CD4-positive, alpha-beta T cell treated with Interleukin-10 for 1 hour (primary cell): ENCODE data around the gene ENTHD1.

Experiments
- DNase-seq: peaks from one replicate; pipeline ENCODE4 v3.0.0-alpha.2; 2020

Gene ENTHD1

GRCh38 chr22:39893526-39893925, at the start of gene ENTHD1:
Gene ENTHD1 (minus strand): TSS chr22:39893760. CDS start chr22:39887748, 6,012 bp downstream.
- no peak for DNase-seq

GRCh38 chr22:39943337-39943736, 49.8 kb upstream of the ENTHD1 start:
- DNase-seq = no peak

- no peak for DNase-seq
Measured at GRCh38 chr22:39942439-39943230, 49.1 kb upstream of the ENTHD1 start.

DNA sequence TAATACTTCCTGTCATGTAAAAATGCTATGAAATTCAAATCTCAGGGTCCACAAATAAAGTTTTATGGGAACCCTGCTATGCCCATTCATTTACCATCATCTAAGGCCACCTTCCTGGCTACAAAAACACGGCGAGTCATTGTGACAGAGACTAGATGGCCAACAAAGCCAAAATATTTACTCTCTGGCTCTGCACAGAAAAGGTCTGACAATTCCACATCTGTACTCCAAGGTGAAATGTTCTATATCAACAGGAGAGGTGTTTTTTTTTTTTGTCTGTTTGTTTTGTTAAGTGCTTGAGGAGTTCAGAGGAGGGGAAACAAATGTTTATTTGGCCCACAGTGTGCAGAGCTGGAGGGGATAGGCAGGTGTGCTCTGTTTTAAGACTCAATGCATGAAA, 48.0 kb upstream of the ENTHD1 start:
- no peak for DNase-seq

GRCh38 chr22:39940757-39941305, 47.3 kb upstream of the ENTHD1 start:
- peak; percentile 74 for DNase-seq

DNA sequence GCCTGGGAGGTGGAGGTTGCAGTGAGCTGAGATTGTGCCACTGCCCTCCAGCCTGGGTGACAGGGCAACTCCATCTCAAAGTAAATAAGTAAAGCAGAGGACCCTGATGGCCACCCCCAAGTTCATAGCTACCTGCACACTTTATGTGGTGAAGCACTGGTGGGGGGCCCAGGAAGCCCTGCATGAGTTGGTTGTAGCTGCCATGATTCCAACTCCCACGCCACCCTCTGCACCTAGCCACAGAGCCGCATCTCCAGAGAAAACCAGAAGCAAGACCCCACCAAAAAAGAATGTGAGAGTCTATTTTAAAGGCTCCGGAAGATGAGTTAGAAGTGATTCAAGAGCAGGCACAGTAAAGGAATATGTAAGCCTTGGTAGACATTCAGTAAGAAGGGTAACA, 46.3 kb upstream of the ENTHD1 start:
- no peak for DNase-seq

GRCh38 chr22:39938509-39939111, 45.0 kb upstream of the ENTHD1 start:
- DNase-seq = no peak

GRCh38 chr22:39937906-39938305, 44.3 kb upstream of the ENTHD1 start:
- peak; percentile 46 for DNase-seq

- no peak for DNase-seq
Measured at GRCh38 chr22:39936523-39937145, 43.1 kb upstream of the ENTHD1 start.

DNA sequence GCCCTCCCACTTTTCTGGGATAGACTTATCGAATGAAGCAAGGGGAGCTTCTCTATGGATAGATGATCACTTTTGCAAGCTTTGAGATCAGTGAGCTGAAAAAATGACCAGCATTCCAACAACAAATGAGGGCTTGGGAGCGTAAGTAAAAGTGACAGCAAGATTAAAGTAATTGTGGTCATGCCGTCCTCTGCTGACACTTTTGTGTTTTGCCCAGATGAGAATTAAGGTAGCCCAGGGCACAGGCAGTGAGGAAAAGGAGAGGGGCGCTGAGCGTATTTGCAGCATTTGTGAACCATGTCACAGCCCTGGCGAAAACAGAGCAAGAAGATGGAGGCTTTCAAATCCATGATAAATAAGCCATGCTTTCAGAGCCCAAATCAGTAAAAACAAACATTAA, 42.1 kb upstream of the ENTHD1 start:
- no peak for DNase-seq

DNA sequence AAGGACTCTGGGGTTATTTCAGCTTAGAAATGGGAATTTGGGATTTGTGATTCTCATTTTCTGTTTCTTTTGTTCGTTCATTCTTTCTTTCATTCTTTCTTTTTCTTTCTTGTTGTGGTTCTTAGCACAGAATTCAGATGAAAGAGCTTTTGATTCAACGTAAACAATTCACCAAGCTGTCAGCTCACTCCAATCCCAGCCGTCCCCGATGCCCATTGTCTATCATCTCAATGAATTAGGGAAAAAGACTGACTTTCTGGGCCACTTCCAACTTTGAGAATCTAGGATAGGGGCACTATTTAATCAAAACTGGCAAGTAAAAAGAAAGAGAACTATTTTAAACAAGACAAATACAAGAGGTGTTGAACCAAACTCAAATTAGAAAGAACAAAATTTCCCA, 41.6 kb upstream of the ENTHD1 start:
- no peak for DNase-seq

DNA sequence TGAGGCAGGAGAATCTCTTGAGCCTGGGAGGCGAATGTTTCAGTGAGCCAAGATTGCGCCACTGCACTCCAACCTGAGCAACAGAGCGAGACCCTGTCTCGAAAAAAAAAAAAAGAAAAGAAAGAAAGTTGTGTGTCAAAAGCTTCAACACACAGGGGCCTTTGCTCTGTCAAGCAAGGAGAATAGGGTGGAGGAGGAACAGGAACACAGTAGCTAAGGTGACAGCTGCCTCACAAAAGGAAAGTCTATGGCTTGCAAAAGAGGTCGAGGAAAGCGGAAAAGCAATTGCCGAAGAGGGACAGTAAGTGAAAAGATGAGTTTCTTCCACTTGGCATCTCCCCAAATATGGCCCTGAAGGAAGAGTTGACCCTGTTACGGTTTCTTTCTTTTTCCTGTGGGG, 40.2 kb upstream of the ENTHD1 start:
- DNase-seq = no peak

- DNase-seq = peak; percentile 72
Measured at GRCh38 chr22:39932918-39933649, 39.5 kb upstream of the ENTHD1 start.

GRCh38 chr22:39932166-39932565, 38.6 kb upstream of the ENTHD1 start:
- DNase-seq = no peak

GRCh38 chr22:39931251-39931650, 37.7 kb upstream of the ENTHD1 start:
- no peak for DNase-seq

DNA sequence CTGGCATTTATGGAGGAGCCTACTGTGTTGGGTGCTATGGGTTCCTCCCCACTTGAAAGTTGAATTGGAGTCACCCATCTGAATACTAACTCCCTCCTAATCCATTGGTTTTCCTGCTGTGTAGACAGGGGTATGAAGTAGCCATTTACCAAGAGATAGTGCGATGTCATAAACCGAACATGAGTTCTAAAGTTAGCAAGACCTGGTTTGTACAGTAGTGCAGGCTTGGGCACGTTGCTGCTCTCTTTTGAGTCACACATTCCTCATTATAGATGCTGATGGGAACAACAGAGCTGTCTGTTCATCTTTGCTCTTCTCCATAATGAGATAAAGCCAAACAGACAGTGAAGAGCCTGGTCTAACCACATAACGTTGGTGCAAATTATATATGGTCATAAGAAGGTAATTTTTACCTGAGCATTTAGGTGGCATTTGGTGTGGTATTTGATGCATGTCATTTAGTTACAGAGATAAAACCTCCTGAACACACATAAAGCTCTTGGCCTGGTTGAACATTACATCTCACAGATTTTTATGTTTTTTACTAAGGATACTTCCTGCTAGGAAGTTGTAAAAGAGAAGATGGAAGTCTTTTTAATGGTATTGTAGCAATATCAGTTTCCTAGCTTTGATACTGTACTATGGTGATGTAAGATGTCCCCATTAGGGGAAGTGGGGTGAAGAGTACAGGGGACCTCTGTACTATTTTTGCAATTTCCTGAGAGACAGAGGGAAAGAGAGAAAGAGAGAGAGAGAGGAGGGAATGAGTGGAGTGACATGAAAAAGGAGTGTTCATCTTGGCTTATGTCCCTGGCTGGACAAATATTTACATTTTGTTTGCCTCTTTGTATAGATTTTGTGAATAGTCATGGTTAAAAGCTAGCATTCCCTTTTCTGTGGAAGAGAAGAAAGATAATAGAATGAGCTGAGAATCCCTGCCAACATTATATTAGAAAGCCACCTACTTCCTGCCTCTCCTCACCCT, 35.3 kb upstream of the ENTHD1 start:
- no peak for DNase-seq

DNA sequence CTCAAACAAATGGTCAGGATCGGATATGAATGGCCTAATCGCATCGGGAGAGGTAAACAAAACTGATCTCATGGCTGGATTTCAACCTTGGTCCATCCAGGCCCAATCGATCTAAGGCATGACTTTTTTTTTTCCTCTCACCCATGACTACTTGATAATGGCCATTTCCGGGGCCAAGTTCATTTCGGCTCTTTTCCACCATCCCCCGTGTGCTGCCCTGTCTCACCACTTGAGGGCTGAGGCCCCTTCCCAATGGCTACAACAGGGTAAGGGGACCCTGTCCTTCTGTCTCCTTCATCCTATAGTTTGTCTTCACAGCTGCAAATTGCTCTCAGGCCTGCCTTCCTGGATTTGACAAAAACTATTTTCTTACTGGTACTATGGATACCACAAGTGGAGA, 34.0 kb upstream of the ENTHD1 start:
- no peak for DNase-seq

DNA sequence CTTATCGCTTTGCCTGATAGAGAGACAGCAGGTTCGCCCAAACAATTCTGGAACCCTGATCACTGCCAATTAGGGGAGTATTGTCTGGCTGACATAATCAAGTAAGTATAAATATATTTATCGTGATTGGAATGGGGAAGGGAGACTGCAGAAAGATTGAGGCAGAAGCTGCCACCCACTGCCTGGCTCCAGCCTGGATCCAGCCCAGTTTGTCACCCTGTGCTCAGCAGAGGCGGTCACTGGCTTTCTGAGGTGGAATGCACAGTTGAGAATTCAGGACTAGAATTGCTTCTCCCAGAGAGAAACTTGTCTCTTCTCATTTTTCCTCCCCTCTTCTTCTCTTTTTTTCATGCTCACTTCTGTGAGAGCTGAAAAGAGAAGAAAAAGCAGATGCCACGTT, 33.2 kb upstream of the ENTHD1 start:
- DNase-seq = no peak

GRCh38 chr22:39925909-39926679, 32.5 kb upstream of the ENTHD1 start:
- DNase-seq = no peak

DNA sequence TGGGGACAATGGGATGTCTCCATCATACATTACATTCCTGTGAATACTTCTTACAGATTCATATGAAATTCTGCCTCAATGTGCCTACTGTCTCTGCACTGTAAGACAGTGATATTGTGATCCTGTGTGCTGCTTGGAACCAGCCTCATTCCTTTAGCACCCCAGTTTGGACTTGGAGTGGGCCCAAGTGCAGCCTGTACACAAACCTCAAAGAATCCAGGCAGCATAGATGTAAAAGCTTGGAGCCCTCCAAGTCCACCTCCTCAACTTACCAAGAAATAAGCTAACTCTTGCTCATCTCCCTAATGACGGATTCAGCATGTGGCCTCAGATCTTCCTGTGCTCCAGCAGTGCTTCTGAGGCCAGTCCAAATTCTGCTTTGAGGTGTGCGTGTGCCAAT, 31.7 kb upstream of the ENTHD1 start:
- DNase-seq = no peak

DNA sequence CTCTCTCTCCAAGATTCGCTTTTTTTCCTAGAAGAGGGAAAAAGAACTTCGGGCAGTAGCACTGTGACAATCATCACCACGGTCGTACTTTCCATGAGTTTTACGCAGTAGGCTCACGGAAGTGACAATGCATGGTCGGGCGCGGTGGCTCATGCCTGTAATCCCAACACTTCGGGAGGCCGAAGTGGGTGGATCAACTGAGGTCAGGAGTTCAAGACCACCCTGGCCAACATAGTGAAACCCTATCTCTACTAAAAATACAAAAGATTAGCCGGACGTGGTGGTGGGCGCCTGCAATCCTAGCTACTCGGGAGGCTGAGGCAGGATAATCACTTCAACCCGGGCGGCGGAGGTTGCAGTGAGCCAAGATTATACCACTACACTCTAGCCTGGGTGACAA, 30.7 kb upstream of the ENTHD1 start:
- no peak for DNase-seq
